RWPE2 (cell line): ENCODE results near the gene RFC5.

Experiments used
- ATAC-seq: fragments of 200-7000 bp; cut with Tn5 transposase; 3 replicates; pipeline ENCODE4 v1.9.1; 2021; ENCODE audit warnings: low read depth
- DNase-seq: peaks from one replicate; pipeline ENCODE4 v3.0.0-alpha.2; 2020; ENCODE audit warnings: low spot score
- H3K27ac ChIP-seq: fragments of 450-650 bp; 2 replicates; pipeline ENCODE4 v1.5.1; 2017; ENCODE audit warnings: mild to moderate bottlenecking; ENCODE audit not compliant: poor library complexity, severe bottlenecking
- H3K27me3 ChIP-seq: fragments of 250-450 bp; sonication (Bioruptor Pico); 2 replicates; pipeline ENCODE4 v1.5.1; 2021; ENCODE audit warnings: mild to moderate bottlenecking, moderate library complexity; ENCODE audit not compliant: insufficient read depth, poor library complexity, severe bottlenecking
- H3K36me3 ChIP-seq: fragments of 250-450 bp; sonication (Bioruptor Pico); 2 replicates; pipeline ENCODE4 v1.5.1; 2020; ENCODE audit warnings: low read depth, mild to moderate bottlenecking, moderate library complexity
- H3K4me1 ChIP-seq: fragments of 250-450 bp; sonication (Bioruptor Pico); 2 replicates; pipeline ENCODE4 v1.5.1; 2021; ENCODE audit warnings: mild to moderate bottlenecking, moderate library complexity; ENCODE audit not compliant: insufficient read depth, poor library complexity, severe bottlenecking
- H3K4me3 ChIP-seq: fragments of 250-450 bp; sonication (Bioruptor Pico); 2 replicates; pipeline ENCODE4 v1.5.1; 2021; ENCODE audit warnings: mild to moderate bottlenecking, moderate library complexity; ENCODE audit not compliant: severe bottlenecking
- H3K9me3 ChIP-seq: fragments of 250-450 bp; sonication (Bioruptor Pico); 2 replicates; pipeline ENCODE4 v1.5.1; 2021; ENCODE audit warnings: mild to moderate bottlenecking, moderate library complexity; ENCODE audit not compliant: severe bottlenecking
- TF ChIP-seq, protein P1 (sequence below): fragments of 450-650 bp; IDR thresholded peaks from one replicate; pipeline ENCODE4 v1.5.1; 2017; ENCODE audit warnings: mild to moderate bottlenecking, moderate library complexity; ENCODE audit not compliant: poor library complexity, severe bottlenecking

The RFC5 gene

DNA sequence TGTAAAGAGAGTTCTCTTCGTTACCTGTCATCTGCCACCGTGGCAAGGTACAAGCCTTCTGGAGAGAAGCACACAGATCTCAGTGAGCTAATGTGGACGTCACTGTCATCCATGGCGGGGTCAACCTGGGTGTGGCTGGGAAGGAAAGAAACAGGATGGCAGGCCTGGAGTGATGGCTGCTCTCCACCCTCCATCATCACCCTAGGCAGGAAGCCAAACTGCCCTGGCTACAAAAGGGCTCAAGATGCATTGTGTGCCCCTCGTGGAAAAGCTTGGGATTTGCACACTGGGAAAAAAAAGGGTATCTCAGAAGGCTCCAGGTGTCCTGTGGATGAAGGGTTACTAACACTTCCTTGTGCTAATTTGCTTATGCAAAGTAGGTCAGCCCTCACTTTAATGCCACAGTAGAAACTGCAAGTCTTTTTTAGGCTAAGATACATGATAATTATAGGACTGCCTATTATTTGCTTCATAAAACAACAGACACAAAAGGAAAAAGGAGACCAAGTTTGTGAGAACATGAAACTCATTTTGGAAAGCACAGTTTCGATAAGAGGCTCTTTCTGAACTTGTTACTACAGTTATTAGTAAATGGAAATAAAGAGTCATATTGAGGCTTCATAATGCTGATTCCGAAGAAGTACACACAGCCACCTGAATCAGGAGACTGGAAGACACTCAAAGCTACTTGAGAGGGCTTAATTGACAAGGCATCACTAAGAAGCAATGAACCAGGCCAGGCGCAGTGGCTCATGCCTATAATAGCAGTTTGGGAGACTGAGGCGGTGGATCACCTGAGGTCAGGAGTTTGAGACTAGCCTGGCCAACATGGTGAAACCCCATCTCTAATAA, 18.9 kb downstream of the RFC5 start:
- H3K27ac ChIP-seq, result no peak overlapping the region
- H3K9me3 ChIP-seq, result no peaks in the 10 kb centered on the region
- peaks cover 86% of the 10 kb centered on the region for H3K36me3 ChIP-seq
- DNase-seq (no peak), ATAC-seq (peak; percentile 40; the same call in 2 of the 3 replicates)
- TF ChIP-seq, protein P1, sequence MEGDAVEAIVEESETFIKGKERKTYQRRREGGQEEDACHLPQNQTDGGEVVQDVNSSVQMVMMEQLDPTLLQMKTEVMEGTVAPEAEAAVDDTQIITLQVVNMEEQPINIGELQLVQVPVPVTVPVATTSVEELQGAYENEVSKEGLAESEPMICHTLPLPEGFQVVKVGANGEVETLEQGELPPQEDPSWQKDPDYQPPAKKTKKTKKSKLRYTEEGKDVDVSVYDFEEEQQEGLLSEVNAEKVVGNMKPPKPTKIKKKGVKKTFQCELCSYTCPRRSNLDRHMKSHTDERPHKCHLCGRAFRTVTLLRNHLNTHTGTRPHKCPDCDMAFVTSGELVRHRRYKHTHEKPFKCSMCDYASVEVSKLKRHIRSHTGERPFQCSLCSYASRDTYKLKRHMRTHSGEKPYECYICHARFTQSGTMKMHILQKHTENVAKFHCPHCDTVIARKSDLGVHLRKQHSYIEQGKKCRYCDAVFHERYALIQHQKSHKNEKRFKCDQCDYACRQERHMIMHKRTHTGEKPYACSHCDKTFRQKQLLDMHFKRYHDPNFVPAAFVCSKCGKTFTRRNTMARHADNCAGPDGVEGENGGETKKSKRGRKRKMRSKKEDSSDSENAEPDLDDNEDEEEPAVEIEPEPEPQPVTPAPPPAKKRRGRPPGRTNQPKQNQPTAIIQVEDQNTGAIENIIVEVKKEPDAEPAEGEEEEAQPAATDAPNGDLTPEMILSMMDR, result peak; percentile 43
- H3K4me3 ChIP-seq, result no peak overlapping the region
- peaks cover 3% of the 10 kb centered on the region for H3K4me1 ChIP-seq
- H3K27me3 ChIP-seq, result no peaks in the 10 kb centered on the region

DNA sequence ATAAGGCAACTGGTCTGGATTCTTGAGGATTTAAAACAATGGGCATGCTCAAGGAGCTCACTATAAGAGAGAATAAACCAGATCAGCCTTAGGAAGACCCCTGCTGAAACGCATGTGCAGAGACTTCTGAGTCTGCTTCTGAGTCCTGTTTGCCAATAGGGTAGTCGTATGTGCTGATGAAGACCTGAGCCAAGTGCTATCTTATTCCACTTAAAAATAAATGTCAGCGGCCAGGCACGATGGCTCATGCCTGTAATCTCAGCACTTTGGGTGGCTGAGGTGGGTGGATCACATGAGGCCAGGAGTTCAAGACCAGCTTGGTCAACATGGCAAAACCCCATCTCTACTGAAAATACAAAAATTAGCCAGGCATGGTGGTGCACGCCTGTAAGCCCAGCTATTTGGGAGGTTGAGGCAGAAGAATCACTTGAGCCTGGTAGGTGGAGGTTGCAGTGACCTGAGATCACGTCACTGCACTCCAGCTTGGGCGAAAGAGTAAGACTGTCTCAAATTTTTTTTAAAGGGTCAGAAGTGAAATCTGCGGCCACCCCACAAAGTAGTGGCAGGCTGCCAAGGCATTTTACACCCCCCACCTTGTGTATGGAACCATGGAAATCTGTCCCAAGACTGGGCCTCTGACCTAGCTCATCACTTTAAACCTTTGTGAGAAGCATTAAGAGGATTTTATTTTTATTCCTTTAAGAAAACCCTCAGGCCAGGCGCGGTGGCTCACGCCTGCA, 20.3 kb downstream of the RFC5 start:
- Histone ChIP-seq H3K27me3 (no peaks in the 10 kb centered on the region), H3K4me1 (peaks cover 3% of the 10 kb centered on the region), H3K27ac (no peak overlapping the region), H3K36me3 (peaks cover 83% of the 10 kb centered on the region), H3K9me3 (no peaks in the 10 kb centered on the region), H3K4me3 (no peak overlapping the region)
- TF ChIP-seq, protein P1, result no peak
- ATAC-seq, result no peak
- DNase-seq, result no peak

DNA sequence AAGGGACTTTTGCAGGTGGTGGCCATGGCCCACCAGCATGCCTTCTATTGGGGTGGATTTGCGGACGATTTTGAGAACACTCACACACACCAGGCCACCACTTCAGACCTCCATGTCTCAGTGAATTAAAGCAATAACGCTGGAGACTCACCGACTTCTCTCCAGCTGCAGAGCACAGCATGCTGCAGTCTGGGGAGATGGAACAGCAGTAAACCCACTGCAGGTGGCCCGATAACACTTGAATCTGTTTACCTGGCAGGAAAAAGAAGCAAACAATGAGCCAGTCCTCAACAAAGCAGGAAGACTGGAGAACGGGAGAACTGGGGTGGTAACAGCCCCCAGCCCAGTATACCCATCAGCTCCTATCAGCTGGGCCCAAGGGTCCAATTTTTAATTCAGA, 21.6 kb downstream of the RFC5 start:
- no peak for ATAC-seq
- TF ChIP-seq, protein P1, result no peak
- no peak for DNase-seq
- Histone ChIP-seq H3K4me1 (peaks cover 1% of the 10 kb centered on the region), H3K27me3 (no peaks in the 10 kb centered on the region), H3K4me3 (no peak overlapping the region), H3K36me3 (peaks cover 83% of the 10 kb centered on the region), H3K9me3 (no peaks in the 10 kb centered on the region), H3K27ac (no peak overlapping the region)

DNA sequence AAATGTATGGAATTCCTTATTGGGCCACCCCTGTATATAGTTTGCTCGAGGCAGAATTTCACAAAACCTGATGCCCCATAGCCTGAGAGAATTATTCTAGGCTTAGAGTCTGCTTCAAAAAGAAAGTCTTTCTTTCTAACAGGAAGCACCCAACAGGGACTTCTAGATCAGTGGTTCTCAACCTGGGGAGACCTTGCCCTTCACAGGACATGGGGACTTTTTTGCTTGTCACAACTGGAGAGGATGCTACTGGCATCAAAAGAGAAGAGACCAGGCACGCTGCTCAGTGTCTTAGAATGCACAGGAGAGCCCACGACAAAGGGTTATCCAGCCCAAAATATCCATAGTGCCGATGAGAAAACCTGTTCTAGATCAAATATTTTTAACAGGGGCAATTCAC, 25.6 kb downstream of the RFC5 start:
- no peak overlapping the region for H3K4me3 ChIP-seq
- H3K27me3 ChIP-seq, result no peaks in the 10 kb centered on the region
- no peaks in the 10 kb centered on the region for H3K4me1 ChIP-seq
- no peak overlapping the region for H3K27ac ChIP-seq
- ATAC-seq (no peak), DNase-seq (no peak)
- TF ChIP-seq, protein P1, result no peak
- H3K9me3 ChIP-seq, result no peaks in the 10 kb centered on the region
- H3K36me3 ChIP-seq, result peaks cover 71% of the 10 kb centered on the region

DNA sequence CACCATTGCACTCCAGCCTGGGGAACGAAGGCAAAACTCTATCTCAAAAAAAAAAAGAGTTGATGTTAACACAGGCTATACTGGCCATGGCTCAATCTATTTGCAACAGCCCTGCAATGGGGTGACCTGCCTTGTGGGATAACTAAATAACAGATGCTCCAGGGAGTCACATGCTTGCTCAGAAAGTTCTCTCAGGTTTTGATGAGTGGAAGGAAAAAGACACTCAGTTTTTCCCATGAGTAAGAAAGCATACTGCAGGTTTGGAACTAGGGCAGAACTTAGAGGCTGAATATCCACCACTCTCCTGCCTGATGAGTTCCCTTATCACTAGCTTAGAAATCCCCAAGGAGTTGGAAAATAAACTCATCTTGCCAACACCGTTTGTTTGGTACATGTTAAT, 27.6 kb downstream of the RFC5 start:
- peaks cover 73% of the 10 kb centered on the region for H3K36me3 ChIP-seq
- no peak for DNase-seq
- TF ChIP-seq, protein P1, result no peak

More for the DNA sequence above, 27.6 kb downstream of the RFC5 start:
- Histone ChIP-seq H3K27ac (no peak overlapping the region), H3K9me3 (no peaks in the 10 kb centered on the region), H3K4me1 (no peaks in the 10 kb centered on the region), H3K27me3 (no peaks in the 10 kb centered on the region), H3K4me3 (no peak overlapping the region)
- no peak for ATAC-seq
